ENCODE data around the gene SLC26A9.
"Not testable (repeated sequence)": the region's sequence is repeated elsewhere in the genome, so short reads cannot be mapped to it uniquely, and the experiment has no call there.

SLC26A9 gene

GRCh38 chr1:205924460-205924790 is 18.8 kb downstream of the SLC26A9 start:
- no peak for DNase-seq

GRCh38 chr1:205923651-205924459 is 19.4 kb downstream of the SLC26A9 start:
- no peak for DNase-seq

- no peak for DNase-seq
These were observed 20.4 kb downstream of the SLC26A9 start for GRCh38 chr1:205922806-205923205.

DNA sequence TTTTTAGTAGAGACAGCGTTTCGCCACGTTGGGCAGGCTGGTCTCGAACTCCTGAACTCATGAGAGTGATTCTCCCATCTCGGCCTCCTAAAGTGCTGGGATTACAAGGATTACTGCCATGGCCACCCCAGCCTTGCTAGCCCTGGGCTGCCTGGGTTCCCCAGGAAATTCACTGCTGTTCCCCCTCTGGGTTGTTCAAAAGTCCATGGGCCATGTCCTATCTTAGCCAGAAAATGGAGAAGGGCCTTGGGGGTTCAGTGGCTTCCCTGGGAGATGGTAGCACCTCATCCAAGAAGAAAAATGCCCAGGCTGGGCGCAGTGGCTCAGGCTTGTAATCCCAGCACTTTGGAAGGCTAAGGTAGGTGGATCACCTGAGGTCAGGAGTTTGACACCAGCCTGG is 20.9 kb downstream of the SLC26A9 start:
- DNase-seq, result no peak

GRCh38 chr1:205921570-205921909 is 21.7 kb downstream of the SLC26A9 start:
- no peak for DNase-seq

GRCh38 chr1:205920861-205921569 is 22.2 kb downstream of the SLC26A9 start:
- DNase-seq, result no peak

- DNase-seq, result no peak
These were observed 23.1 kb downstream of the SLC26A9 start for GRCh38 chr1:205920159-205920558.

- peak; percentile 16 to 40 for DNase-seq
These were observed 24.1 kb downstream of the SLC26A9 start for GRCh38 chr1:205918955-205919746.

- DNase-seq, result no peak
These were observed 25.6 kb downstream of the SLC26A9 start for GRCh38 chr1:205917466-205918238.

DNA sequence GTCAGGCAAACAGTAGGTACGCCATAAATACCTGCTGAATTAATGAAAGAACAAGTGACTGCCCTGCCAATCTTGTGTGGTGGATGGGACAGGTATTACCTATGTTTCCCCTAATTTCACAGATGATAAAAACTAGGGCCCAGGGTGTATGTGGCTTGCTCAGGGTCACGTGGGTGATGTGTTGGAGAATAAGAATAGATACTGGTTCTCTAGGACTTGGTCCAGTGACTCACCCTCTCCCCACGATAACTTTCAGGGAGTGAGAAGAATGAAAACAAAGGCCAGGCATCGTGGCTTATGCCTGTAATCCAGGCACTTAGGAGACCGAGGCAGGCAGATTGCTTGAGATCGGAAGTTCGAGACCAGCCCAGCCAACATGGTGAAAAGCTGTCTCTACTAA is 26.7 kb downstream of the SLC26A9 start:
- DNase-seq, result no peak

GRCh38 chr1:205915354-205915990 is 27.8 kb downstream of the SLC26A9 start:
- DNase-seq, result no peak

DNA sequence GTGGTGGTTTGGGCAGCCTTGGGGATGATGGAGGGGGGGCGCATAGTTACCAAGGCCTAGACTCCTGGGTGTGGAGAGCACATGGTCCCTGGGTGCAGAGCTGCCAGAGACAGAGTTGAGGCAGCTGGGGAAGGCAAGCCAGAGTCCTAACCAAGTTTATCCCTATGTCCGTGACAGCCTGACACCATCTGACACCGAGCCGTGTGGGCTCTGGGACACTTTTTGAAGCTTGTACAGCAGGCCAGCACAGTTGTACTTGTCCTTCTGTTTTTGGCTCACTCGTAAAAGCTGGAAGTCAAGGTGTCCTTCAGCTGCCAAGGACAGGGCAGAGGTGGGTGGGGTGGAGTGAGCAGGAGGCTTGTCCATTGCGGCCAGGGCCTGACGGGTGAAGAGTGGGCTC is 28.5 kb downstream of the SLC26A9 start:
- no peak for DNase-seq

GRCh38 chr1:205914155-205914507 is 29.1 kb downstream of the SLC26A9 start:
- DNase-seq, result no peak

DNA sequence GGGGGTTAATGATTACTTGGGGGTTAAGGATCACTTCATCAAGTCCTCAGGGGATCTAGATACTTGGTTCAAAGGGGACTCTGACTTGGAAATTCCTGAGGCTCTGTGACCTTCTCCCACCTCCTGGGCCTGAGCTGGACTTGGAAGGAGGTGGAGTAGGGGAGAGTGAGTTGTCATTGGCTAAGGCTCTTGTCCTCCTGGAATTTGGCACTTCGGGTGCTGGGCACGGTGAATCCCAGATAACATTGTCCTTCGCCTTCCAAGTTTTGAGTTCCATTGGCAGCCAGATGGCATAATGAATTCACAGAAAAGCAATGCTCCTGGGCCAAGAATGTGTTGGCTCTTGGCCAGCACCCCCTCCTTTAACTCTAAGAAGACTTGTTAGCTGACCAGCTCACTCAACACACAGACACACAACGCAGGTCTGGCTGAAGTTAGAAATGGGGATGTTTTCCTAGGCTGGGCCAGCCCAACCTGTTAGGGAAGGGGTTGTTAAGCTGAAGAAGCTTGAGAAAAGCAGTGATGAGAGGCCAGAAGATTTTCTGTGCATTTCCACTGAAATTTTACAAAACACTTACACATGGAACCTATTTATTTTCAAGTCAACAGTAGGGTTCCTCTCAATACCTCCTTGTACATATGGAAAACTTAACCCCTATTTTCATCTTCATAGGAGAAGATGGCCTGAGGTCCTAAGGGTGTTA is 29.7 kb downstream of the SLC26A9 start:
- no peak for DNase-seq

DNA sequence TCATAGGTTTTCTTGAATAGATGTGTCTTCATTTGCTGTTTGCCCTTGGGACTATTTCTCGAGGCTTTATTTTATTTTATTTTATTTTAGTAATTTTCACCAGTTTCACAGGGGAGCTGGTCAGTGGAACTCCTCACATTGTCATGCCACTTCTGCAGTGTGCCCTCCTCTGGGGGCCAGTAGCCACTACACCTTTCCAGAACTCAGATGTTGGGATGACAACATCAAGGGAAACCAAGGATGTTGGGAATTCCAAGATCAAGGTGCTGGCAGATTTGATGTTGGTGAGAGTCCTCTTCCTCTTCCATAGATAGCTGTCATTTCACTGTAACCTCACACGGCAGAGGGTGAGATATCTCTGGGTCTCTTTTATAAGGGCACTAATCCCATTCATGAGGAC is 35.5 kb downstream of the SLC26A9 start:
- DNase-seq, result peak in 1 of 2 experiments; percentile 31

DNA sequence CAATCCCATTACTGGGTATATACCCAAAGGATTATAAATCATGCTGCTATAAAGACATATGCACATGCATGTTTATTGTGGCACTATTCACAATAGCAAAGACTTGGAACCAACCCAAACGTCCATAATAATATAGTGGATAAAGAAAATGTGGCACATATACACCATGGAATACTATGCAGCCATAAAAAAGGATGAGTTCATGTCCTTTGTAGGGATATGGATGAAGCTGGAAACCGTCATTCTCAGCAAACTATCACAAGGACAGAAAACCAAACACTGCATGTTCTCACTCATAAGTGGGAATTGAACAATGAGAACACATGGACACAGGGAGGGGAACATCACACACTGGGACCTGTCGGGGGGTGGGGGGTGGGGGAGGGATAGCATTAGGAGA is 38.2 kb downstream of the SLC26A9 start:
- DNase-seq, result not testable (repeated sequence)

DNA sequence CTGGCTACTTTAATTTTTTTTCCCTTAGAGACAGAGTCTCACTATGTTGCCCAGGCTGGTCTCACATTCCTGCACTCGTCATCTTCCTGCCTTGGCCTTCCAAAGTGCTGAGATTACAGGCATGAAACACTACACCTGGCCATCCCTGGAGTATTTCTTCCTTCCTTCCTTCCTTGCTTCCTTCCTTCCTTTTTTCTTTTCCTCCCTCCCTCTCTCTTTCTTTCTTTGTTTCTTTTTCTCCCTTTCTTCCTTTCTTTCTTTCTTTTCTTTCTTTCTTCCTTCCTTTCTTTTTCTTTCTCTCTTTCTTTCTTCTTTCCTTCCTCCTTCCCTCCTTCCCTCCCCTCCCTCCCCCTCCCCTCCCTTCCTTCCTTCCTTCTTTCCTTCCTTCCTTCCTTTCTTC is 46.9 kb downstream of the SLC26A9 start:
- DNase-seq, result no peak

DNA sequence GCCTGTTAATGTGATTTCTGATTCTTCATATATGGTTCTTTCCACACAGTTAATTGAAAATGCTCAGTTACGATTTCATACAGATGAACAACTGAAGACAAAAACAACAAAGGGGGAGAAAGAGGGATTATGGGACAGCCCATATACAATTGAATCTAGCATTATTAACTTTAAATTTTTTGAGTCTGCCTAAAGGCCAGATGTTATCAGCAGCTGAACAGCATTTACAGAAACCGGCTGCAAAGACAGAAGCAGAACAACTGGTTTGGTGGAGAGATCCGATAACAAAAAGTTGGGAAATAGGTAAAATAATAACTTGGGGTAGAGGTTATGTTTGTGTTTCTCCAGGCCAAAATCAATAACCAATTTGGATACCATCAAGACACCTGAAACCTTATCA is 49.1 kb downstream of the SLC26A9 start:
- not testable (repeated sequence) for DNase-seq

GRCh38 chr1:205892175-205892574 is 51.1 kb downstream of the SLC26A9 start:
- not testable (repeated sequence) for DNase-seq

DNA sequence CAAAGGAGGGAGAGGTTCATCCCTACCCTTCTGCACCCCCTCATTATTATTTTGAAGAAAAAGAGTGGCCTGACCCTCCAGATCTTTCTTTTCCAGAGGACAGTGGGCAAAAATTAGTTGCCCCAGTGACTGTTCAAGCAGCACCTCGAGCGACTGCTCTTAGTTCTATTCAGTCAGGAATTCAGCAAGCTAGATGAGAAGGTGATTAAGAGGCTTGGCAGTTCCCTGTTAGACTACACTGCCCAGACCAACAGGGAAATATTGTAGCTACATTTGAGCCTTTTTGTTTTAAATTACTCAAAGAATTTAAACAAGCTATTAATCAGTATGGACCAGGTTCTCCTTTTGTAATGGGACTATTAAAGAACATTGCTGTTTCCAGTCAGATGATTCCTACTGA is 51.8 kb downstream of the SLC26A9 start:
- DNase-seq, result not testable (repeated sequence)

DNA sequence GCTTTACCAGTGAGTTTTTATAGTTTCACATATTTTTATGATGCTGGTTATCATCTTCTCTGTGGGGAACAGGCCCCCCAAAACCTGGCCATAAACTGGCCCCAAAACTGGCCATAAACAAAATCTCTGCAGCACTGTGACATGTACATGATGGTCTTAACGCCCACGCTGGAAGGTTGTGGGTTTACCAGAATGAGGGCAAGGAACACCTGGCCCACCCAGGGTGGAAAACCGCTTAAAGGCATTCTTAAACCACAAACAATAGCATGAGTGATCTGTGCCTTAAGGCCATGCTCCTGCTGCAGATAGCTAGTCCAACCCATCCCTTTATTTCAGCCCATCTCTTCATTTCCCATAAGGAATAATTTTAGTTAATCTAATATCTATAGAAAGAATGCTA is 52.6 kb downstream of the SLC26A9 start:
- not testable (repeated sequence) for DNase-seq

DNA sequence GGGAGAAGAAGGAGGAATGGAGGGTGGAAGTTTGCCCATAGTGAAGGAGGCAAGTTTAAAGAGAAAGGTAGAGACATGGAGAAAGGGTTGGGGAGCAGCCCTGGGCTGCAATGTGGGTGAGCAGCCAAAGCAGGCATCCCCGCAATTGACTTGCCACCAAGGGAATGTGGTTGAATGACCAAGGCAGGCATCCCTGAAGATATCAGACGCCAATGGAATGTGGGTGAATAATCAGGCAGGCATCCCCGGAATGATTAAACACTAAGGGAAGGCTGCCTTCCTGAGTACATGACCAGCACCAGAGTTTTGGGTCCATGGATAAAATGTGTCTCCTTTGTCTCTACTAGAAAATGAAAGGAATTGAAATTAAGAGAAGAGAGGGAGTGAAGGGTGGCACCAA is 53.5 kb downstream of the SLC26A9 start:
- DNase-seq, result peak; percentile 17 to 35

Measured in SW 1271 (cell line).